GM15510 (cell line): Measurements from ENCODE around the gene PADI6.

Experiments
- POLR2A ChIP-seq: IDR thresholded peaks from 3 replicates; pipeline ENCODE4 v1.6.1; 2011; ENCODE audit warnings: borderline replicate concordance; ENCODE audit not compliant: insufficient read length; ENCODE audit errors: extremely low read depth

PADI6 gene

DNA sequence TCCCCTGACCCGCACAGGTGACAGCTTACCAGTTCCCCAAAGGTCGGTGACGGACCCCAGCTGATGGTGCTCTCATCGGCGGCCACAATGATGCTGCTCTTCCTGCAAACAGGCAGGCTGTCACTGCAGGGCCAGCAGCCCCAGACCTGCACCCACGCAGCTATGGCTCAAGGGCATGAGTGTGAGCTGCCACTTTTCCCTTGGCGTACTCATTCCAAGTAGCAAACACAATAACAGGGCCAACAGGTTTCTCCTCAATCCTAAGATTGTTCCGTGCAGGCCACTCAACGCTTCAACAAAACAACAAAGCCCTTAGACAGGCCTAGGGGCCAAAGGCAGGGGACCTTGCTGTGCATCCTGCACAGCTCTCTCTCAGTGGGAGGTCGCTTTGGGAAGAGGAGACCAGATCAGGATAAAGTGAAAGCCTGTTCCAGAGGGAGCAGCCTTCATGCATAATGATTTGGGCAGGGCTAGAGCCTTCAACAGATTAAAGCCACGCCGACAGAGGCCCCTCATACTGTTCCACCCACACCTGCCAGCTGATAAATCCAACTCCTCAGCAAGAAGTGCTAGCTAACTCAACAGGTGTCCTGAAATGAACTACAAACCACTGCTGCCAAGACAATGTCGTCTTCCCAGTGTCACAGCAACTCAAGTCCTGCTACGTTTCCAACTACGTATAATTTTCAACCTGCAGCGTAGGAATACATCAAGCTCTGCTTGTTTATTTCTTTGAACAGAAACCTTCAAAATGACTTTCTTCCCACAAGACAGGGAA, 40.3 kb downstream of the PADI6 start:
- no peak for TF ChIP-seq POLR2A

DNA sequence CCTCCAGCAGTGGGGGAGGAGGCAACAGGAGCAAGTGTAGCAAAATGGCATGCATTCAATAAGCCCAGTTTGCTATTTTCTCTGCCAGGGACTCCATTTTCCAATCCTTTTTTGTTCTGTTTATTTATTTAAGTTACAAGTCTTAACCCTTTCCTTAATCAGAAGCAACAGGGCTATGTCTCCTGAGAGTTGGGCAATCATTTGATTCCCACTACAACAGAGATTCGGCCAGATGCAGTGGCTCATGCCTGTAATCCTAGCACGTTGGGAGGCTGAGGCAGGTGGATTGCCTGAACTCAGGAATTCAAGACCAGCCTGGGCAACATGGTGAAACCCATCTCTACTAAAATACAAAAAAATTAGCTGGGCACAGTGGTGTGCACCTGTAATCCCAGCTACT, 42.0 kb downstream of the PADI6 start:
- TF ChIP-seq POLR2A = no peak

DNA sequence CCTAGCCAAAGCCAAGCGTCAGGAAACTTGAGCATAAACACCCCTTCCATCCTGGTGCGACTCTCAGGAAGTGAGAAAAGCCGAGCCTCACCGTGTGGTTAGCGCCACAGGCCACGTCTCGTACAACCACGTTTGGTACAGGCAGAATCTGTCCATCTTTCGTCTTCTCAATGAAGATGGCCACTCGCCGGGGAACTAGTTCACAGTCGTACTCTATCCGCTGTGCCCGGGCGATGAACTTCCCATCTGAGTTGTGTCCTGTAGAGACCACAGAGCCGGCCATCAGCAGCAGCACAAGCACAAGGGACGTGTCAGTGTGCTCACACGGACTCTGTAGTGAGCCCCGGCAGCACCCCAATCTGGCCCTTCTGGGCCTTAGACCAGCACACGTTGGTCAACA, 44.4 kb downstream of the PADI6 start:
- TF ChIP-seq POLR2A = no peak

DNA sequence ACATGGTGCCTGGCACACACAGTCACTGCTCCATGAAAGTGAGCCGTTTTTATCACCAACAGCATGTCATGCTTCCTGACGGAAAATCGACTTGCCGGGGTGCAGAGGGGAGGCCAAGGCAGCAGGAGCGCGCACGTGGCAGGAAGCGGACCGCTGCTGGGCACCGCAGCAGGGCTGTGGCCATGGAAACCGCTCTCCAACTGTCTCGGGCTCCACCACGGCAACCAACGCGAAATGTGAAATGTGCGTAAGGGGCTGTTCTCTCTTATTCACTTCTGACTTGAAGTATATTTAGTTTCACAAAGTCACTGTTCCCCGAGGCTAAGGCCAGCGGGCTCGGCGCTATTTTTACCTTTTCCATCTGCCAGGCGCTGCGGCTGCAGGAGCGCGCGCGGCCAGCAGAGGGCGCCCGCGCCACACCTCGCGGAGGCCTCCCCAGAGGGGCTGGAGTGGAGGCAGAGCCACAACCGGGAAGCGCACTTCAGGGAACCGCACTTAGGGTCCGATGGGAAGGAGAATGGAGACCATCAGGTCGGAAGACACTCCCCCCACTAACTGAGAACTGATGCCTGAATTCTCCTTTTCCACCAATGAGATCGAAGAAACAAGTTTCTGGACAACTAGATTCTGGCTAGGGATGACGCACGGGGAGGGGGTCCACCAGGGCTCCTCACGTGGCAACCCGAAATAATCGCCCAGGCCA, 47.8 kb downstream of the PADI6 start:
- TF ChIP-seq POLR2A = no peak

DNA sequence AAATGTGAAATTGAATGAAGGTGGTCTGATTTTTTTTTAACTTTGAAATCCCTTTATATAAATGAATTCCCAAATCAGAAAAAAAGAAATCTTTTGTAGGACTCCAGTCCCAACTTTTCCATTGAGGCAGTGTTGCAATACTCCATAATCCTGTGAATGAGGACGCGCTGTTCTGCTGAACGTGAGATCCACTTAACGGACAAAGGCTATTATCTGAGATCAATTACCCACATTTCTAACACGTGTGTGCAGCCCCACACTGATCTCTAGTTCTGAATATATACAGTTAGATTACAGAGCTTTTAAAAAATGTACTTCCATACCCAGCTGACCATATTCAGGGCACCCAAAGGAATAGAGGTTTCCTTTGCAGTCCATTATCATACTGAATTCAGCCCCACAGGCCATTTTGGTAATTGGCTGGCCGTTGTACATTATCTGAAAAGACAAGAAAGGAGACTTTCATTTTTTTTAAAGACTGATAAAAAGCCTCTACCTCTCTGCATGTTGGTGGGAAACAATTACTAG, 48.5 kb downstream of the PADI6 start:
- TF ChIP-seq POLR2A = no peak

DNA sequence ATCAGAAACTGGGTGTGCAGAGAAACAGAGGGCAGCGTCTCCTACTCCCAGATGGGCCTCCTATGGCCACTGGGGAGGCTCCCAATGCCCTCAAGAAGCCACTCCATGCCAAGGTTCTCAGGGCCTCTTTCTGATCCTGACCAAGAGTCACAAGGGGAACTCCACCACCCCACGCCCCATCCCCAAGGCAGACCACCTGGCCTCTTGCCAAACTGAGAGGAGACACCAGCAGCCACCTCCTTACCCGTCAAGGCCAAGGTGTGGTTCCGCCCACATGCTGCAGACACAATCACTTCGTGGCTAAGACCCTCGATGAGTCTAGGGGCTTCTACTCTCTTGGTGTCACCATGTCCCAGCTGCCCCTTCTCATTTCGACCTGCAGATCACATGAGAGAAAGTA, 50.5 kb downstream of the PADI6 start:
- TF ChIP-seq POLR2A = no peak

DNA sequence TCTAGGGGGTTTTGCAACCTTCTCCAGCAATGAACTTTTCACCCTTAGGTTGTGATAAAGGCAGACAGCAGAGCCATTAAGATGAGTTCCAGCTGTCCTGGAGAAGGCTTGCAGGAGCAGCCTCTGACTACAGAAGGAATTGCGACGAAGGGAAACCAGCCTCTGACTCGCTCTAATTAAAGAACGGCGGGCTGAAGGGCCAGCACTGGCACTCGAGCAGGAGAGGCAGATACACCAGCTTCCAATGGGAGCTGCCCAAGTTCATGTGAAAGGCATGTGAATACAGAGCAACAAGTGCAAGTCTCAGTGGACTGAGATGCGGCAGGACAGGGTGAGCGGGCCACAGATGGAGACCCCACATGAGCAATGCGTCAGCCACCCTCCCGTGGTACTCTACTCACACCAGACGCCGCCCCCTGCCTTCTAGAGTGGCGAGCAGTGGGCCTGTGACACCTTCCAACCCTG, 51.8 kb downstream of the PADI6 start:
- no peak for TF ChIP-seq POLR2A

DNA sequence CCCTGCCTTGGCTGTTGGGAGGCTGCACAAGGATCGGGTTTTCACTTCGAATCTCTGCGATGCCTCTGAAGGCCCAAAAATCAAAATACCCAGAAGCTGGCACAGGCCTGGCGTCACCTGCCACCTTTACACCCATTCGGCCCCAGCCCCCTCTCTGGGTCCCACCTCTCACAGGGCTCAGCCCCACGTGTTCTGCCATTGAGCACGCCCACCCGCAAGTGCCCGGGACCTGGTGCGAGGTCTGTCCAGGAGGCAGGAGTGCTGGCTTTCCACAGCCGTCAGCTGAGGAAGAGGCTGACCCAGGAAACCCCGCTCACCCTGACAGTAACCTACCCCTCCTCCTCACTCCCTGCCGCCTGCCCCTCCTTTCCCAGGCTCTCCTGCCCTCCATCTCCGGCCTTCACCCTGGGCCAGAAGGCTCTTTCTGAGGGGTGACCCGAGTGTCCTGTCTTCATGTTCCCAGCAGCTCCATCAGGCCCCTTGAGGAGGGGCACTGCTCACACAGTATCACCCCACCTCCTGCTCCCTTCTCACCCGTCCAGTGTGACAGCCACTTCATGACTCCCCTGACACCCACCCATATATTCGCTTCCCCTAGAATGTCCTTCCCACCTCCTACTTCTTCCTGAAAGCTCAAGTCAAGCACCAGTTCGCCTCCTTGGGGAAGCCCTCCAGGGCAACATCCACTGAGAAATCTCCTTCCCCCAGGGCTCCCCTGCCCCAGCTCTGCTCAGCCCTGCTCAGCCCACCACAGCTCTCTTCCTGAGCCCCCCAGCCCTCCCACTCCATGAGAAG, 54.0 kb downstream of the PADI6 start:
- no peak for TF ChIP-seq POLR2A

DNA sequence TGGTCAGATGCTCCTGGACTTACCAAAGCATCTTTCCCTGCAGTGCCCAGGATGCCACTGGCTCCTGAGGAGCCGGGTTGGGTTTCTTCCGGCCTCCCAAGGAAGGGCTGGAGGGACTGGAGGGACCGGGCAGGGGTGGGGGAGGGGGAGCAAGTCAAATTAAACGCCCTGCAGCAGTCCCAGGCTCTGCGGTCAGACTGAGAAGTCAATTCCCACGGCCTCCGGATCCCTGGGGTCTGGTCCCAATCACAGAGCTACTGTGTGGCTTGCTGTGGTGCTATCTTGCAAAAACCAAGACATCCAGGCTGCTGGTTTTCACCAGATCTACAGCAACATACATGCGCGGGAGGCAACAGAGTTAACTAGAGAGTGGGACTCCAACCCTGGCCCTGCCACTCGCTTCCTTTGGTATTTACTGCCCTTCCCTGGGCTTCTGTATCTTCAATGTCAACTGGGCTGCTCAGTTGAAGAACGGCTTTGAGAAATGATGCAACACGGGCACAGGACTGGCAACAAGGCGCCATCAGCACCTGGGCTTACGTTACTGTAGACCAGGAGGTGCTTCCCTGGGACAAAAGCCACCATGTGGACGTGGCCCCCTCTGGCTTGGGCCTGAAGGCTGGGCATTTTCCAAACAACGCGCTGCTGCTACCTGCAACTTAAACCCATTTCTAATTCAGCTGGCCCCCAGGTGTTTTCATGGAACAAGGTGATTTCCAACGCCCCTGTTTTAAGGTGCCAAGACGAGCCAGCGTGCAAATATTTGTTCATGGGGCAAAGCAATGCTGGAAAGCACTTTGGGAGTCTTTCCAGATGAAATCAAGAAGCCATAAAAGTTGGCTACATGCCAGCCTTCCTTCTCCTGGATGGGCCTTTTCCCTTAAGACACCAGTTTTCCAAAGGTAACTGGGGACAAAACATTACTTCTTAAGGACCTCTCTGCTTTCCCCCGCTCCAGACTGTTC, 56.0 kb downstream of the PADI6 start:
- TF ChIP-seq POLR2A = no peak

DNA sequence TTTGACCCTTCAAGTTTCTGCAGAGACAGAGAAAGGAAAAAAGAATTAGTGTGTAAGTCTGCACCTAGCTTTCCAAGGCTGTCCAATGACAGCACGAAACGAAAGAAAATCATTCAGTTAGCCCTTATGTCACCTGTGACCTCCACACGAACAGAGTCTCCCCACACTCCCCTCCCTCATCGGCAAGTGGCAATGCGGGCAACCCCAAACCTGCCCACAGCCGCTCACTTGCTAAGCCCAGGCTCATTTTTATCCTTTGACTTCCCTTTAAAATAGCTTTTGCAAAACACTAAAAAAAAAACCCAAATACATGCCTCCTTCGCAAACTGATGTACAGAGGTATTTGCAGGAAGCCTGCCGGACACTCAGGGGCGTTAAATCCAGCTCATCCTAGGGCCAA, 57.2 kb downstream of the PADI6 start:
- TF ChIP-seq POLR2A = no peak

DNA sequence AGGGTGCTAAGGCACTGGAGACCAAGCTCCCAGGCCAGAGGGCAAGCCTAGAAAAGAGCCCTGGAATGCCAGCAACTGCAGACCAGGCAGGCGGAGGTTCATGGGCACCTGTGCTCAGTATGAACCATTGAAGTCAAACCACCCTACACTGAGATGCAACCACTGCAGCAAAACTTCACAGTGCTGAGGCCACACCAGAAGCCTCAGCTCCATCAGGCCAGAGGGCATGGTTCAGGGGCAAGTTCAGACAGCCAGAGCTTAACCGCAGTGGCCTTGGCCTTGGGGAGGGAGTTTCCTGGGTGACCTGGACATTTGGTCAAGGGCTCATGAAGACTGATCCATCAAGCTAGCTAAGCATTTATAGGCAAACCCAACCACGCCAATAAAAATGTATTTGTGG, 60.4 kb downstream of the PADI6 start:
- no peak for TF ChIP-seq POLR2A

DNA sequence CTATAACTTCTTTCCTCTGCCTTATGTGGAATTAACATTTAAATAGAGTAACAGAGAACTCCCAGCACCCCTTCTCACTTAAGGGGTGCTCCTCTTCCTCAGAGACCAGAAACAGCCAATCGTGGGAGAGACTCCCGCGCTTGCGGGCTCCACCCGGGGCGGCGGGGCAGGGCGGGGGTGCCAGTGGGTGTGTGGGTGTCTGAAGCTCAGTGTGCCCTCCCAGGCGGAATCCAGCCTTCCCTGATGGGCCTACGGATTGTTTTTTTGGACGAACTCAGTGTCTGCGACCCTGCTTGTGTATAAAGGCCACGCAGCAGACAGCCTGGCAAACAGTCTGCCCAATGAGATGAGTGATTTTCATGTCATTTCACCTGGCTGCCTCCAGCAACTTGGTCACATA, 61.3 kb downstream of the PADI6 start:
- TF ChIP-seq POLR2A = no peak

DNA sequence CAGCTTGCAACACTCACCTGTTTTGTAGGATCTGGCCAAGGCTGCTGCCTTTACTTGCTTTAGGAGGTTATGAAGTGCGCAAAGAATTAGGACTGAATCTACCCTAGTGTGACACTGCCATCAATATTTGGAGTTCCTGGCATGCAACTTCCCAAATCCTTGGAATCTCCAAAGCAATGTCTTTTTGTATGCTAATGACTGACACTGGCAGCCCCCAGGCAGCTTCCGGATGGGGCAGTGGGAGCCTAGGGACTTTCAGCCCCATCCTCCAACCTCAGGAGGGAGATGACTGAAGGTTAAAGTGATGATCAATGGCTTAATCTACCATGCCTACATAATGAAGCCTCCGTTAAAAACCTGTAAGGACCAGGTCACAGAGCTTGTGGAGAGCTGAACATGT, 62.0 kb downstream of the PADI6 start:
- no peak for TF ChIP-seq POLR2A

DNA sequence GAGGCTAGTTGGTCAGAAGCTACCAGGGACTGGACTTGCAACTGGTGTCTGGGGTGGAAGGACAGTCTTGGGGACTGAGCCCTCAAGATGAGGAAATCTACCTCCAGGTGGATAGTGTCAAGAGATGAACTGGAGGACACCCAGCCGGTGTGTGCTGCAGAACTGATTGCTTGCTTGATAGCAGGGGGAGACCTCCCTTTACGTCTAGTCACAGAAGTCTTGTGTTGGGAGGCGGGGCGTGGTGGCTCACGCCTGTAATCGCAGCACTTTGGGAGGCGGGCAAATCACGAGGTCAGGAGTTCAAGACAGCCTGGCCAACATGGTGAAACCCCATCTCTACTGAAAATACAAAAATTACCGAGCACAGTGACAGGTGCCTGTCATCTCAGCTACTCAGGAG, 62.6 kb downstream of the PADI6 start:
- TF ChIP-seq POLR2A = no peak
